Nephron progenitor cell (in vitro differentiated cells): Measurements from ENCODE around the gene TMEM44.

Experiments used
- DNase-seq: peaks from one replicate; pipeline ENCODE4 v3.0.0; 2021
- H3K27ac Mint-ChIP-seq: 2 replicates; pipeline ENCODE4 v1.8.0; 2021; ENCODE audit warnings: mild to moderate bottlenecking, moderate library complexity, mixed read lengths
- H3K27me3 Mint-ChIP-seq: 2 replicates; pipeline ENCODE4 v1.8.0; 2021; ENCODE audit warnings: mild to moderate bottlenecking, low read depth, mixed read lengths; ENCODE audit not compliant: poor library complexity
- H3K36me3 Mint-ChIP-seq: 2 replicates; pipeline ENCODE4 v1.8.0; 2021; ENCODE audit warnings: low read depth, mixed read lengths
- H3K4me1 Mint-ChIP-seq: 2 replicates; pipeline ENCODE4 v1.8.0; 2021; ENCODE audit warnings: mixed read lengths
- H3K4me3 Mint-ChIP-seq: 2 replicates; pipeline ENCODE4 v1.8.0; 2021; ENCODE audit warnings: mild to moderate bottlenecking, moderate library complexity, mixed read lengths
- H3K9me3 Mint-ChIP-seq: 2 replicates; pipeline ENCODE4 v1.8.0; 2021; ENCODE audit warnings: mild to moderate bottlenecking, moderate library complexity, mixed read lengths
- TF ChIP-seq, protein P1 (sequence below): fragments of 200-600 bp; sonication (generic); IDR thresholded peaks from 2 replicates; pipeline ENCODE4 v1.5.0; 2021; ENCODE audit warnings: antibody characterized with exemption

Gene TMEM44

DNA sequence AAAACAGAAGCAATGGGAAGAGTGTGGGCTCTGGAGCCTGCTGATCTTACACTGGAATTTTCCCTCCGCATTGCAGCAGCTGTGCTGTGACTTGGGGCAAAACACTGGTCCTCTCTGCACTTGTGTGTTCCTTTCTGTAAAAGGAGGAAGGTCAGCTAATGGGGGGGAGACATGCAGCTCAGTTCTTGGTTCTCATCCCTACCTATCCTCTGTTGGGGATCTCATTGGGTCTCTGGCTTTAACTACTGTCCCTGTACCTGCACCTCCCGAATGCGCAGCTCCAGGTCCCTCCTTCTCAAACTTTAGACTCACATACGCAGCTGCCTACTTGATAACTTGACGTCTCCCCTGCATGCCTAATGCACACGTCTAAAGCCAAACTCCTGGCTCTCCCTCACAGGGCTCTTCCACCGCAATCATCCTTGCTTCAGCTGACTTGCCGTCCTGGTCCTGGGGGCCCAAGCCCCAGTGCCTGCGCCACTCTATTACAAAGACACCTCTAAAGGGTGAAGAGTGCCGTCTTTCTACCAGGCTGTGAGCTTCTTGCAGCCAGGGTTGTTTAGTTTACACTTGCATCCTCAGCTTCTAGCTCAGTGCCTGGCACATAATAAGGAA lies 5.9 kb upstream of the TMEM44 start:
- H3K9me3 Mint-ChIP-seq: peaks cover 3% of the 10 kb centered on the region
- H3K4me1 Mint-ChIP-seq: peaks cover 4% of the 10 kb centered on the region
- TF ChIP-seq, protein P1, sequence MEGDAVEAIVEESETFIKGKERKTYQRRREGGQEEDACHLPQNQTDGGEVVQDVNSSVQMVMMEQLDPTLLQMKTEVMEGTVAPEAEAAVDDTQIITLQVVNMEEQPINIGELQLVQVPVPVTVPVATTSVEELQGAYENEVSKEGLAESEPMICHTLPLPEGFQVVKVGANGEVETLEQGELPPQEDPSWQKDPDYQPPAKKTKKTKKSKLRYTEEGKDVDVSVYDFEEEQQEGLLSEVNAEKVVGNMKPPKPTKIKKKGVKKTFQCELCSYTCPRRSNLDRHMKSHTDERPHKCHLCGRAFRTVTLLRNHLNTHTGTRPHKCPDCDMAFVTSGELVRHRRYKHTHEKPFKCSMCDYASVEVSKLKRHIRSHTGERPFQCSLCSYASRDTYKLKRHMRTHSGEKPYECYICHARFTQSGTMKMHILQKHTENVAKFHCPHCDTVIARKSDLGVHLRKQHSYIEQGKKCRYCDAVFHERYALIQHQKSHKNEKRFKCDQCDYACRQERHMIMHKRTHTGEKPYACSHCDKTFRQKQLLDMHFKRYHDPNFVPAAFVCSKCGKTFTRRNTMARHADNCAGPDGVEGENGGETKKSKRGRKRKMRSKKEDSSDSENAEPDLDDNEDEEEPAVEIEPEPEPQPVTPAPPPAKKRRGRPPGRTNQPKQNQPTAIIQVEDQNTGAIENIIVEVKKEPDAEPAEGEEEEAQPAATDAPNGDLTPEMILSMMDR: no peak
- DNase-seq: no peak
- H3K27ac Mint-ChIP-seq: peak overlapping the region; percentile 96
- no peaks in the 10 kb centered on the region for H3K27me3 Mint-ChIP-seq
- no peak overlapping the region for H3K4me3 Mint-ChIP-seq
- peaks cover 50% of the 10 kb centered on the region for H3K36me3 Mint-ChIP-seq

DNA sequence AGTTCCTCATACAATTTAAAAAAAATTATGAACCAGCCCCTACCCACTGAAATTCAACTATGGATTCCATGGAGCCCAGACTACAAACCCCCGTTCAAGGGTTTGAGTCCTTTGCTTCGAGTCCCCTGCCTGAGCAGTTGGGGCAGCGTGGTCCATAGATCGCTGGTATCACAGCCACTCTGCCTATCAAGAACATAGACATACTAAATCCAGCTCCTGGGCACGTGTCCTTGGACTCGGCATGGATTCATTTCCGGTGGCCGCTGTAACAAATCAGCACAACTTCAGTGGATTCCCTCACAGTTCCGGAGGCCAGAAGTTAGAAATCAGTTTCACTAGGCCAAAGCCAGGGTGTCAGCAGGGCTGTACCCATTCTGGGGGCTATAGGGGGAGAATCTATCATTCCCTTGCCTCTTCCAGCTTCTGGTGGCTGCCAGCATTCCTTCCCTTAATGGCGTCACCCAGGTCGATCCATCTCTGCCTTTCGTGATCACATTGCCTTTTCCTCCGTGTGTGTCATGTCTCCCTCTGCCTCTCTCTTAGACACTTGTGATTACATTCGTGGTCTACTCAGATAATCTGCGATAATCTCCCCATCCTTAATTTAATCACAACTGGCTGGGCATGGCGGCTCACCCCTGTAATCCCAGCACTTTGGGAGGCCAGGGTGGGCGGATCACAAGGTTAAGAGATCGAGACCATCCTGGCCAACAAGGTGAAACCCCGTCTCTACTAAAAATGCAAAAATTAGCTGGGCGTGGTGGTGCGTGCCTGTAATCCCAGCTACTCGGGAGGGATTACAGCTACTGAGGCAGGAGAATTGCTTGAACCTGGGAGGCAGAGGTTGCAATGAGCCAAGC lies 4.6 kb upstream of the TMEM44 start:
- Mint-ChIP-seq H3K4me1 (peaks cover 4% of the 10 kb centered on the region), H3K4me3 (no peak overlapping the region), H3K36me3 (peaks cover 37% of the 10 kb centered on the region), H3K9me3 (no peaks in the 10 kb centered on the region), H3K27ac (peak overlapping the region; percentile 89), H3K27me3 (no peaks in the 10 kb centered on the region)
- no peak for DNase-seq
- TF ChIP-seq, protein P1: no peak

DNA sequence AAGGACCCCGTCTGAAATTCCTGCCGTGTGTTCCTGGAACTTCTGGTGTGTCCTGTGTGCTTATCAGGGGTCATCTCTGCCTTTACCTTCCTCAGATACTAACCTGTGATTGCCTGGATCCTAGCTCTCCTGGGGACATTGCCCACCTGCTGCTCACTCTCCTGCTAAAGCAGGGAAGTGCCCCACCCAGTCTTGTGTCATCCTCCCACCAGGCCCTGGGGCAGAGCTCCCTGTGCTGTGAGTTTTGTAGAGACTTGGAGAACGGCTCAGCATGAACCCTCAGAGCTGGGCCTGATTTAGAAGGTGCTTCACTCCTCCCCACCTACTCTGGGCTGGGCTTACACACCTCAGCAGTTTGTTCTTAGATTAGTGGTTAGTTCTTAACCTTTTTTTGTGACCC lies 3.8 kb upstream of the TMEM44 start:
- no peak overlapping the region for H3K27ac Mint-ChIP-seq
- peaks cover 2% of the 10 kb centered on the region for H3K9me3 Mint-ChIP-seq
- no peaks in the 10 kb centered on the region for H3K27me3 Mint-ChIP-seq

DNA sequence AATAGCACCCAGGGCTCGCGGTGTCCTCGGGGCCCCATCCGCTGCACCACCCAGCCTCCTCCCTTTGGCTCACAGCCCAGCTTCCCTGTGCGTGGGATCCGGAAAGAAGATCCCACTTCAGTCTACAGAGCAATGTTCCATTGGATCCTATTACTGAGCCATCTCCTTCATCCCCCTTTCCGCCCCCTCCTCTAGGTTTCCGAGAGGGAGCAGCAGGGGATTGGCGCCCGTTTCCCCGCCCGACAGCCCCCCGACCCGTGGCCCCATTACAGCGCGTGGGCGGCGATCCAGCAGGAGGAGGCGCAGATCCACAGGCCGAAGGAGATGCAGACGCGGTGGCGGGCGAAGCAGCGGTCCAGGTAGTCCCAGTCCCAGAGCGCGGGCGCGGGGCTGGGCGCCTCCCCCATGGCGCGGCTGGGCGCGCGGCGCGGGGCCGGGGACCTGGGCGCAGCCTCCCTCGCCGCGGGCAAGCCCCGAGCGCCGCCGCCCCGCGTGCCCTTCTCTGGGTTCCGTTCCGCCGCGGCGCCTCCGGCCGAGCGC lies 340 bp downstream of the TMEM44 start:
- Mint-ChIP-seq H3K27ac (no peak overlapping the region), H3K4me3 (peak overlapping the region; percentile 86), H3K9me3 (peaks cover 30% of the 10 kb centered on the region), H3K27me3 (no peaks in the 10 kb centered on the region), H3K36me3 (peaks cover 36% of the 10 kb centered on the region), H3K4me1 (peaks cover 4% of the 10 kb centered on the region)
- no peak for DNase-seq
- TF ChIP-seq, protein P1: no peak

More for the DNA sequence above, 3.8 kb upstream of the TMEM44 start:
- peaks cover 4% of the 10 kb centered on the region for H3K4me1 Mint-ChIP-seq
- H3K36me3 Mint-ChIP-seq: peaks cover 33% of the 10 kb centered on the region
- no peak for DNase-seq
- TF ChIP-seq, protein P1: no peak
- no peak overlapping the region for H3K4me3 Mint-ChIP-seq

DNA sequence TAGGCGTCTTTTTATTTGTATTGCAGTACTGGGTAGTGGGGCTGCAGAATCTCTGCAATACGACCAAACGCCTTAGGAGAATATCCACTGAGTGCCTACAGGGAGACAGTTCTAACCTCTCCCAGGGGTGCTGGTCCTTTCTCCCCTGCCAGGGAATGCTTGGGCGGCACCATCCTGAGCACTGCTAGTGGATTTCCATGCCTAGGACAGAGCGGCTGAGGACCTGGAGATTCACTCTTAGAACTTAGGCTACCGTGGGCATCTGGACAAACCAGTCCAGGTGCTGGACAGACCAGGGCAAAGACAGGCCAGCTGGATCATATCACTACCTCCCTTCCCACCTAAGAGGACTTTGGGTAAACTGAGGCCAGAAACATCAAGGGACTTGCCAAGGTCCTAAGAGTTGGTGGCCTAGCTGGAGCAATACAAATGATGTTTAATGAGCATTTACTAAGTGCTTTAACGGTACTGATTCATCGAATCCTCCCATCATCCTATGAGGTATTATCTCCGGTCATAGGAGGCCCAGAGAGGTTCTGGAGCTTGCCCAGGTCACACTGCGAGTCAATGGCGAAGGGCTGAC lies 902 bp downstream of the TMEM44 start:
- H3K9me3 Mint-ChIP-seq: peaks cover 31% of the 10 kb centered on the region
- peaks cover 2% of the 10 kb centered on the region for H3K27me3 Mint-ChIP-seq
- TF ChIP-seq, protein P1: no peak
- no peak for DNase-seq
- H3K4me1 Mint-ChIP-seq: peaks cover 4% of the 10 kb centered on the region
- H3K36me3 Mint-ChIP-seq: peaks cover 41% of the 10 kb centered on the region
- H3K4me3 Mint-ChIP-seq: peak overlapping the region; percentile 86
- H3K27ac Mint-ChIP-seq: no peak overlapping the region
